K562 (cell line): Measurements from ENCODE around the gene PIGL. TPM values are rescaled to one million over a fixed set of nuclear protein-coding genes. Genes with fewer than 3 reads are reported as not detected.

Experiments
- ATF6 ChIP-seq: sonication (generic); formaldehyde crosslinking; IDR thresholded peaks from 2 replicates; pipeline ENCODE4 v1.4.0; 2020; ENCODE audit warnings: mild to moderate bottlenecking, missing genetic modification reagents
- CBFB ChIP-seq: sonication (generic); formaldehyde crosslinking; IDR thresholded peaks from 2 replicates; pipeline ENCODE4 v1.4.0; 2020; ENCODE audit warnings: mild to moderate bottlenecking, missing genetic modification reagents
- CREB3L1 ChIP-seq: fragments of 450-650 bp; IDR thresholded peaks from 2 replicates; pipeline ENCODE4 v1.6.1; 2014; ENCODE audit warnings: low read depth, mild to moderate bottlenecking, moderate library complexity, borderline replicate concordance
- FOXK1 ChIP-seq: sonication (generic); formaldehyde crosslinking; IDR thresholded peaks from 2 replicates; pipeline ENCODE4 v1.8.0; 2022; ENCODE audit warnings: missing genetic modification reagents, mild to moderate bottlenecking, borderline replicate concordance
- NELFE ChIP-seq: IDR thresholded peaks from 2 replicates; pipeline ENCODE4 v1.6.1; 2011; ENCODE audit warnings: mild to moderate bottlenecking; ENCODE audit not compliant: insufficient read depth, insufficient read length
- NR2C1 ChIP-seq, 2 experiments: fragments of 450-650 bp; IDR thresholded peaks; 2 replicates each; pipeline ENCODE4 v1.6.1; 2017; ENCODE audit warnings: mild to moderate bottlenecking in 2 of 2, antibody characterized with exemption in 1 of 2, inconsistent platforms in 1 of 2, missing compliant biosample characterization in 1 of 2, missing genetic modification characterization in 1 of 2
- NR2C2 ChIP-seq, 2 experiments: fragments of 200-800 bp in 1 of 2; sonication (Bioruptor generic) in 1 of 2; sonication (generic) in 1 of 2; formaldehyde crosslinking in 1 of 2; IDR thresholded peaks; 2 replicates each; pipeline versions ENCODE4 v1.6.1 to v1.8.0; 2016 to 2022; ENCODE audit warnings: mild to moderate bottlenecking in 1 of 2, missing compliant biosample characterization in 1 of 2, missing genetic modification characterization in 1 of 2, missing genetic modification reagents in 1 of 2
- POU5F1 ChIP-seq: fragments of 150-350 bp; IDR thresholded peaks from 2 replicates; pipeline ENCODE4 v1.6.1; 2014; ENCODE audit warnings: borderline replicate concordance, low read length, low read depth, mild to moderate bottlenecking; ENCODE audit not compliant: partially characterized antibody
- TARDBP ChIP-seq: fragments of 450-650 bp; IDR thresholded peaks from 2 replicates; pipeline ENCODE4 v1.6.1; 2016
- ZNF143 ChIP-seq: sonication (generic); formaldehyde crosslinking; IDR thresholded peaks from 2 replicates; pipeline ENCODE4 v1.9.0; 2022; ENCODE audit warnings: mild to moderate bottlenecking, missing genetic modification reagents
- ZNF253 ChIP-seq: fragments of 250-450 bp; sonication (Bioruptor Pico); conservative IDR thresholded peaks from 2 replicates; pipeline ENCODE4 v1.6.1; 2021; ENCODE audit warnings: mild to moderate bottlenecking
- ZNF318 ChIP-seq, 2 experiments: fragments of 450-650 bp; IDR thresholded peaks; 2 replicates each; pipeline ENCODE4 v1.6.1; 2016; ENCODE audit warnings: mild to moderate bottlenecking in 2 of 2, borderline replicate concordance in 1 of 2, low read depth in 1 of 2, moderate library complexity in 1 of 2
- ZNF431 ChIP-seq: sonication (generic); formaldehyde crosslinking; IDR thresholded peaks from 2 replicates; pipeline ENCODE4 v1.8.0; 2022; ENCODE audit warnings: mild to moderate bottlenecking, missing genetic modification reagents
- ZNF707 ChIP-seq: fragments of 250-450 bp; sonication (Bioruptor Pico); conservative IDR thresholded peaks from 2 replicates; pipeline ENCODE4 v1.8.0; 2022; ENCODE audit warnings: inconsistent platforms, mild to moderate bottlenecking, moderate library complexity
- ZNF766 ChIP-seq: fragments of 200-800 bp; sonication (Bioruptor generic); conservative IDR thresholded peaks from 2 replicates; pipeline ENCODE4 v1.6.1; 2016; ENCODE audit warnings: missing genetic modification characterization, missing compliant biosample characterization
- ZNF79 ChIP-seq: fragments of 250-450 bp; sonication (Bioruptor Pico); IDR thresholded peaks from 2 replicates; pipeline ENCODE4 v1.4.0; 2020; ENCODE audit warnings: low read depth, mild to moderate bottlenecking, moderate library complexity
- polyA plus RNA-seq, 8 experiments: library from polyadenylated mRNA; depleted of rRNA in 4 of 8; stranded (reverse) in 5 of 8; unstranded in 3 of 8; fragments of >200 nt; fragmentation: Nextera tagmentation in 2 of 8; fragmentation: Illumina TruSeq in 1 of 8; extraction: Ambion mirVana in 2 of 8; extraction: Trizol in 1 of 8; gene quantifications; 2 replicates each; pipeline versions ENCODE4 v1.2.1 to v1.2.3, GENCODE V29; 2011 to 2014; ENCODE audit warnings: inconsistent platforms in 1 of 8, missing spikeins in 1 of 8
- total RNA-seq, 7 experiments: library from RNA; depleted of rRNA in 6 of 7; stranded (reverse); fragments of >200 nt in 6 of 7; fragmentation: Illumina TruSeq in 2 of 7; extraction: Trizol in 2 of 7; gene quantifications; 2 replicates each; pipeline versions ENCODE4 v1.2.1 to v1.2.3, GENCODE V29; 2011 to 2021; ENCODE audit warnings: low replicate concordance in 1 of 7

PIGL gene
- total and polyA plus RNA-seq, 9 of the 15 experiments (the other 6 are each of a cell fraction or from before 2014, with no cell fraction given), result 19.9 to 55.3 (median 29.6) TPM

GRCh38 chr17:16215965-16216316 is 1.1 kb upstream of the PIGL start (continued):
- TF ChIP-seq ZNF253 (CRISPR knock-in tag) (no peak), ZNF318 (IDR thresholded peaks at IDR 0.05; ENCODE audit: borderline replicate concordance in 1 of 2, low read depth in 1 of 2) (no peak), FOXK1 (CRISPR knock-in tag) (peak; percentile 44; the same call in 1 of the 2 replicates), ZNF707 (CRISPR knock-in tag) (no peak), ZNF143 (CRISPR knock-in tag) (no peak), NELFE (no peak), TARDBP (no peak), ZNF766 (0 out of 2 replicates have a peak, but pooled peaks have one; percentile 34), CREB3L1 (peak; percentile 21; the same call in 1 of the 2 replicates), CBFB (CRISPR knock-in tag) (peak; percentile 66; the same call in 1 of the 2 replicates), POU5F1 (no peak), ZNF431 (no peak), ATF6 (CRISPR knock-in tag) (peak; percentile 55; the same call in 1 of the 2 replicates), NR2C2 (CRISPR knock-in tag; IDR thresholded peaks at IDR 0.05) (no peak), NR2C2 (tag; IDR thresholded peaks at IDR 0.05) (no peak), NR2C1 (IDR thresholded peaks at IDR 0.05) (0 out of 2 replicates have a peak, but pooled peaks have one; percentile 13), NR2C1 (tag; IDR thresholded peaks at IDR 0.05) (no peak), ZNF79 (CRISPR knock-in tag) (no peak)
